Endodermal cell (in vitro differentiated cells): ENCODE measurements around the gene TAS2R50. TPM values are rescaled to one million over a fixed set of nuclear protein-coding genes. Genes with fewer than 3 reads are reported as not detected.

Experiments
- DNase-seq: peaks from one replicate; pipeline ENCODE4 v3.0.0-alpha.2; 2017
- H3K27ac ChIP-seq: 2 replicates; pipeline ENCODE4 v1.5.1; 2013; ENCODE audit warnings: mild to moderate bottlenecking, low read depth, low read length, moderate library complexity
- H3K27me3 ChIP-seq: 2 replicates; pipeline ENCODE4 v1.6.1; 2013; ENCODE audit warnings: mild to moderate bottlenecking, low read length, moderate library complexity; ENCODE audit not compliant: insufficient read depth, control insufficient read depth, poor library complexity, severe bottlenecking
- H3K36me3 ChIP-seq: 2 replicates; pipeline ENCODE4 v1.7.0; 2013; ENCODE audit warnings: mild to moderate bottlenecking, low read length, moderate library complexity; ENCODE audit not compliant: control insufficient read depth, insufficient read depth
- H3K4me1 ChIP-seq: one replicate; pipeline ENCODE4 v1.7.0; 2013; ENCODE audit warnings: low read length; ENCODE audit not compliant: control insufficient read depth, insufficient read depth
- H3K4me3 ChIP-seq: 2 replicates; pipeline ENCODE4 v1.5.1; 2013; ENCODE audit warnings: mild to moderate bottlenecking, low read length, moderate library complexity
- H3K9ac ChIP-seq: 2 replicates; pipeline ENCODE4 v1.6.1; 2013; ENCODE audit warnings: mild to moderate bottlenecking, low read length, moderate library complexity; ENCODE audit not compliant: poor library complexity, severe bottlenecking; ENCODE audit errors: extremely low read depth
- H3K9me3 ChIP-seq: 2 replicates; pipeline ENCODE4 v1.6.1; 2013; ENCODE audit warnings: mild to moderate bottlenecking, low read length, moderate library complexity; ENCODE audit not compliant: control insufficient read depth
- H3K27ac Mint-ChIP-seq: 2 replicates; pipeline ENCODE4 v1.8.0; 2020; ENCODE audit warnings: mixed read lengths
- H3K27me3 Mint-ChIP-seq: 2 replicates; pipeline ENCODE4 v1.8.0; 2021; ENCODE audit warnings: mild to moderate bottlenecking, mixed read lengths; ENCODE audit not compliant: insufficient read depth
- H3K36me3 Mint-ChIP-seq: 2 replicates; pipeline ENCODE4 v1.8.0; 2020; ENCODE audit warnings: low read depth, mixed read lengths
- H3K4me1 Mint-ChIP-seq: 2 replicates; pipeline ENCODE4 v1.8.0; 2020; ENCODE audit warnings: mixed read lengths
- H3K4me3 Mint-ChIP-seq: 2 replicates; pipeline ENCODE4 v1.8.0; 2020; ENCODE audit warnings: mild to moderate bottlenecking, moderate library complexity, mixed read lengths
- H3K9me3 Mint-ChIP-seq: 2 replicates; pipeline ENCODE4 v1.8.0; 2020; ENCODE audit warnings: mild to moderate bottlenecking, mixed read lengths
- CTCF ChIP-seq: fragments of 200-600 bp; sonication (generic); conservative IDR thresholded peaks from 2 replicates; pipeline ENCODE4 v1.5.0; 2021; ENCODE audit warnings: antibody characterized with exemption, mild to moderate bottlenecking
- WGBS, 2 experiments: methylation state at CpG; one replicate each; pipeline versions ENCODE4 v1.1.5 to v1.1.7; 2013; ENCODE audit warnings: missing lambda C conversion rate in 2 of 2, mixed read lengths in 1 of 2; ENCODE audit not compliant: insufficient coverage in 1 of 2, insufficient read length in 1 of 2; 5-methylcytosine and 5-hydroxymethylcytosine counted together
- total RNA-seq, 2 donors: library from RNA; stranded (reverse); fragmentation: NEBNext Ultra II Directional in 1 of 2; extraction: Animal tissue kit (Norgen Biotek cat#: 25700) in 1 of 2; gene quantifications; 2 replicates in 1 of 2; 3 replicates in 1 of 2; pipeline ENCODE4 v1.2.1, GENCODE V29; 2021

The TAS2R50 gene
- total RNA-seq, 2 donors from 2014 or later: 1.1 to 5.0 TPM

DNA sequence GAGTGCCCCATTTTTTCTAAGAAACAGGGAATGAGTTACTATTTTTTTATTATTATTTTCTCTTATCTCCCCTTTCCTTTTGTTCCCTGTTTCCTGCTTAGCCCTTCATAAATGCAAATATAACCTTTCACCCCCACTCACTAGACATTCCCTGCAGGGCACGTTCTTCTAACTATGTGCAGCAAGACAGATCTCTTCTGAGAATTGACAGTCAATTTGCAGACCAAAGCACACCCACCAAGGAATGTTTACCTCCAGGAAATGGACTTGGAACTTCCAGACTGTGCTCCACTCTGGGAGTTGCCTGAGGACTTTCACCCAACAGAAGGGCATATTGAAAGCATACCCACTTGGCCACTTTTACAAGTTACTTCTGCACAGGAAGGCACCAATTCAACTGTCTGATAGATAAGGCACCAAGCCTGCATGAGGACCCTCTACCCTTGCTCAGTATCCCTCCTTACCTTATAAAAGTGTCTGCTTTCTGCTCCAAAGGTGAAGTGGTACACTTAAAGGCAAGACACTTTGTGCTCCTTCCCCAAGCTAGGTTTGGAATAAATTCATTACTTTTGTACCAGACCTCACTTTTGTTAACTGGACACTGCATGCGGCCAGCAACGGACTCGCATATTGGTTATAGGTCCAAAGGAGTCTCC is 29.2 kb upstream of the TAS2R50 start:
- H3K36me3 ChIP-seq: no peaks in the 10 kb centered on the region
- H3K9ac ChIP-seq: no peak overlapping the region
- no peak for DNase-seq
- no peaks in the 10 kb centered on the region for H3K9me3 ChIP-seq
- 83 to 95% methylated on average over 4 of the region's 4 CpGs for WGBS, 2 experiments
- Mint-ChIP-seq H3K27ac (no peak overlapping the region), H3K36me3 (peaks cover 19% of the 10 kb centered on the region), H3K4me3 (no peak overlapping the region), H3K9me3 (no peaks in the 10 kb centered on the region), H3K27me3 (no peaks in the 10 kb centered on the region), H3K4me1 (peaks cover 7% of the 10 kb centered on the region)
- H3K4me1 ChIP-seq: no peaks in the 10 kb centered on the region
- H3K27me3 ChIP-seq: no peaks in the 10 kb centered on the region
- TF ChIP-seq CTCF: no peak
- H3K27ac ChIP-seq: no peak overlapping the region
- no peak overlapping the region for H3K4me3 ChIP-seq

- no peak overlapping the region for H3K4me3 ChIP-seq
- TF ChIP-seq CTCF: no peak
- no peaks in the 10 kb centered on the region for H3K4me1 ChIP-seq
- DNase-seq: no peak
- no peaks in the 10 kb centered on the region for H3K9me3 ChIP-seq
- Mint-ChIP-seq H3K27ac (no peak overlapping the region), H3K4me1 (peaks cover 7% of the 10 kb centered on the region), H3K27me3 (no peaks in the 10 kb centered on the region), H3K36me3 (peaks cover 19% of the 10 kb centered on the region), H3K9me3 (no peaks in the 10 kb centered on the region), H3K4me3 (no peak overlapping the region)
- H3K27ac ChIP-seq: no peak overlapping the region
- H3K9ac ChIP-seq: no peak overlapping the region
- H3K27me3 ChIP-seq: no peaks in the 10 kb centered on the region
- H3K36me3 ChIP-seq: no peaks in the 10 kb centered on the region
Observed at GRCh38 chr12:11014234-11014633, 27.5 kb upstream of the TAS2R50 start.

GRCh38 chr12:11007608-11008007 is 20.9 kb upstream of the TAS2R50 start:
- no peaks in the 10 kb centered on the region for H3K9me3 ChIP-seq
- no peaks in the 10 kb centered on the region for H3K4me1 Mint-ChIP-seq
- no peak for DNase-seq
- no peak overlapping the region for H3K27ac Mint-ChIP-seq
- H3K27me3 ChIP-seq: no peaks in the 10 kb centered on the region
- H3K27ac ChIP-seq: no peak overlapping the region
- H3K4me3 Mint-ChIP-seq: no peak overlapping the region
- WGBS, 2 experiments: 100% methylated on average over 1 of the region's 1 CpG; no CpG with 5 or more reads in 1 of the 2 experiments
- H3K27me3 Mint-ChIP-seq: no peaks in the 10 kb centered on the region
- peaks cover 2% of the 10 kb centered on the region for H3K36me3 Mint-ChIP-seq
- no peaks in the 10 kb centered on the region for H3K4me1 ChIP-seq
- H3K9me3 Mint-ChIP-seq: no peaks in the 10 kb centered on the region
- H3K9ac ChIP-seq: no peak overlapping the region
- TF ChIP-seq CTCF: no peak
- H3K4me3 ChIP-seq: no peak overlapping the region
- H3K36me3 ChIP-seq: no peaks in the 10 kb centered on the region
